Measurements from ENCODE around the gene NGEF.
"Not testable (repeated sequence)": the region's sequence is repeated elsewhere in the genome, so short reads cannot be mapped to it uniquely, and the experiment has no call there.

The NGEF gene

GRCh38 chr2:232908695-232909094, 104.4 kb downstream of the NGEF start:
- no peak for DNase-seq (ENCODE audit: low spot score)
- Histone ChIP-seq H3K27ac (no peak overlapping the region), H3K4me3 (no peak overlapping the region)
- TF ChIP-seq CTCF (IDR thresholded peaks at IDR 0.05): no peak

GRCh38 chr2:232907718-232908085, 105.4 kb downstream of the NGEF start:
- H3K27ac ChIP-seq, H3K4me3 ChIP-seq: not testable (repeated sequence)
- DNase-seq (ENCODE audit: low spot score): peak; percentile 7

GRCh38 chr2:232906867-232907717, 106.0 kb downstream of the NGEF start:
- H3K27ac ChIP-seq; H3K4me3 ChIP-seq; DNase-seq (ENCODE audit: low spot score): not testable (repeated sequence)

GRCh38 chr2:232903989-232904388, 109.1 kb downstream of the NGEF start:
- H3K27ac ChIP-seq: no peak overlapping the region
- no peak overlapping the region for H3K4me3 ChIP-seq
- peak; percentile 65 for DNase-seq (ENCODE audit: low spot score)
- TF ChIP-seq CTCF (IDR thresholded peaks at IDR 0.05): no peak

GRCh38 chr2:232901736-232902578, 111.1 kb downstream of the NGEF start:
- no peak overlapping the region for H3K4me3 ChIP-seq
- H3K27ac ChIP-seq: no peak overlapping the region
- TF ChIP-seq CTCF (IDR thresholded peaks at IDR 0.05): no peak
- peak; percentile 60 for DNase-seq (ENCODE audit: low spot score)

DNA sequence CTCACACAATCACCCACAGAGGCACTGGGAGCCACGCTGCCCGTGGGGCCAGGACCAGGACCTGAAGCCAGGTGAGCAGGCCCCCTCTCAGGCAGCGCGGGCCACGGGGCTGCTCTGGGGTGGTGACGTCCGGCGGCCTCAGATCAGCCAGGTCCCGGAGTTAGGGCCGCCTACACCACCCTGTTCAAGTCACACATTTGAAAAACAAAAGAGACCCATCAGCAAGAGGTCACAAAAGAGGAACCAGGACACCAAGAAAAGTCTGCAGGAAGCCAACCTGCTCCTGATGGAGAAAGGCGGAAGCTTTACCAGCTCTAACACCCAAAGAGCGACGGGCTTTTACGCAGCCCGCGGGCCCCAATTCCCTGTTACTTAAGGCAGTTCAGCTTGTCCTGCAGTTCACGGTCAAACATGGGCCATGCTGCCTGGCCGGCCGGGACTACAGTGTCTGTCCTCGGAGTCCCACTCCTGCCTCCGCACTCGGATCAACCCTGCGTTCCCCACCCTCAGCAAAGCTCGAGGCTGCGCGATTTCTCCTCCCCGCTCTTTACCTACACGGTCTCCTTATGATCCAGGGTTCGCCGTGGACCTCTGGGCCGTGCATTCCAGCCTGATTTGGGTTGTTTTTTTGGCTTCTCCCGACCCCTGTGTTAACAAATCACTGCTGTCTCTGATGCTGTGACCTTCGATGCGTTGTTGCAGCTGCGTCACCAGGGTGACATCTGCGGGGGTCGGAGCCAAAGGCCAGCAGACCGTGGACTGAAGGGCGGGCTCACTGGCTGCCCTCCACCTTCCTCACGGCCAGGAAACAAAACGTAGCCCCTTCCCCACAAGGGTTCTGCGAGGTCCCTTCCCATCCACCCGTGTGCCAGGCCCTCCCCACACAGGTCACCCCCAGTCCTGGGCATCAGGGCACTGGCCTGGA, 112.0 kb downstream of the NGEF start:
- no peak overlapping the region for H3K4me3 ChIP-seq
- DNase-seq (ENCODE audit: low spot score): peak; percentile 57
- no peak for TF ChIP-seq CTCF (IDR thresholded peaks at IDR 0.05)
- H3K27ac ChIP-seq: no peak overlapping the region

DNA sequence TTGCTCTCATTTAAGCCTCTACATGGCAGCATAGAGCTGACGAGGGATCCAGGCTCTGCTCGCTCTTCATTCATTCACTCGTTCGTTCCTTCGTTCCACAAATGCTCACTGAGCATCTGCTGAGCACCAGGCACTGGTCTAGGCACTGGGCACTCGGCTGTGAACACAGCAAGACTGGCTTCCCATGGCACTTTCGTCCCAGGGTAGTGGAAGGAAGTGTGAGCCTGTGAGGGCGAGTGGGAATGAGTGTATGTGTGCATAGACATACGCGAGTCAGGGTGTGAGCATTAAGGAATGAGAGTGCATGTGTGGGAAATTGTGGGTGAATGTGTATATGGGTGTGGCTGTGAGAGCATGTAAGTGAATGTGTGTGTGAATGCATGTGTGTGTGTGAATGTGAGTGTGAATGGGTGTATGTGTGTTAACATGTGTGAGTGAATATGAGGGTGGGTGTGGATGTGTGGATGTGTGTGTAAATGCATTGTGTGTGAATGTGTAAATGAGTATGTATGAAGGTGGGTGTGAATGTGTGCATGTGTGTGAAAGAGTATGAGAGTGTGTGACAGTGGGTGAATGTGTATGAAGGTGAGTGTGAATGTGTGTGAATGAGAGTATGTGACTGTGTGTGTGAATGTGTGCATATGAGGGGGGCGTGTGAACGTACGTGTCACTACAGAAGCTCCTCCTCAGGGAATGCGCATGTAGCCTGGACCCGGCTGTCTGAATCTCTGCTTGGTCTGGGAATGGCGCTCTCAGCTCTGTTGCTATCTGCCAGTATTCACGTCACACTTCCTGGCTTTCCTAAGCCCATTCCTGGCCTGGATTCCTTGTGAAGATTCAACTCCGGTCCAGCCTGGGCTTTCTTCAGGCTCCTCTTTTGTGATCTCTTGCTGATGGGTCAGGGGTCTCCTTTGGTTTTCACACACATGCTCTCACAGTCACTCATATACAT, 114.2 kb downstream of the NGEF start:
- Histone ChIP-seq H3K4me3 (no peak overlapping the region), H3K27ac (no peak overlapping the region)
- TF ChIP-seq CTCF (IDR thresholded peaks at IDR 0.05): no peak
- DNase-seq (ENCODE audit: low spot score): peak; percentile 47

All from coronary artery (tissue), 2 donors.